ENCODE measurements around the gene CIDEA.

CIDEA gene

GRCh38 chr18:12324991-12325725 lies 71.0 kb downstream of the CIDEA start:
- DNase-seq: no peak

- DNase-seq: no peak
Observed at GRCh38 chr18:12325726-12326245, 71.6 kb downstream of the CIDEA start.

GRCh38 chr18:12326711-12327460 lies 72.7 kb downstream of the CIDEA start:
- no peak for DNase-seq
